Ammon's horn (tissue), 1 donor: ENCODE measurements around the gene ABLIM2.
A peak's percentile ranks its signal among the peaks of the same experiment; 100 is the strongest.

Experiments
- DNase-seq: peaks from one replicate; pipeline ENCODE4 v3.0.0-alpha.2; 2016; ENCODE audit warnings: low spot score

The ABLIM2 gene

DNA sequence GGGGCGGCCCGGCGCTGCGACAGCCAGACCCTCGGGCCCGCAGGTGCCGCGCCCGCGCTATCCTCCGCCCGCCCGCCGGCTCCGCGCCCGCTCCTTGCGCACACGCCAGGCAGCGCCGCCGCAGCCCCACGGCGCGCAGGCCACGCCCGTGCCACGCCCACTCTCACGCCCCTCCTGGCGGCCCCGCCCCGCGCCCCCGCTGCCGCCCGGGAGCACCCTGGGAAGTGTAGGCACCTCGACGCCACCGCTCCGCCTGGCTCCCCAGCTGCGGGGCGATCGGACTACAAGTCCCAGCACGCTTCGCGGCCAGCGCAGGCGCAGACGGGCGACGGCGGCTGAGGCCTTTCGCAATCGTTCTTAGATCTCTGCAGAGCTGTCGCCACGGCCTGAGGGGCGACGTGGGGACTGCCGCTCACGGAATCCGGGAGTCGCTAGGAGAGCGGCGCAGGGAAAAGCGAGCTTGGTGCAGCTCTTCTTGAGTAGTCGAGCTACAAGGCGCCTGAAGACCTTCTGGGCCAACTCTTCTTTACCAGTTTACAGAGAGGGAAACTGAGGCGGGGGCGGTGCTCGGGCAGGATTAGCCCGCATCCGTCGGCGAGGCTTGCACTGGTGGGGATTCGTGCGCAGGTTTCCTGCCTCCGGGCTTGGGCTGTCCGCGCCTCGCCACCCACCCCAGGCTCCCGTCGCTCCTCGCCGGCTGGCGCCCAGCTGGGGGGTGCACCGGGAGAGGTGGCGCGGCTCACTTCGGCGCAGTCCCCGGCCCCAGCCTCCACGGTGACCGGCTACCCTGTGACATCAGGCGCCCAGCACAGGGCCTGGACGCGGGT lies at the start of gene ABLIM2:
ABLIM2 (minus strand) TSS at position 104 of the 827 bp plus-strand sequence. CDS start 124 bp downstream, outside the sequence.
- peak; percentile 99 for DNase-seq

DNA sequence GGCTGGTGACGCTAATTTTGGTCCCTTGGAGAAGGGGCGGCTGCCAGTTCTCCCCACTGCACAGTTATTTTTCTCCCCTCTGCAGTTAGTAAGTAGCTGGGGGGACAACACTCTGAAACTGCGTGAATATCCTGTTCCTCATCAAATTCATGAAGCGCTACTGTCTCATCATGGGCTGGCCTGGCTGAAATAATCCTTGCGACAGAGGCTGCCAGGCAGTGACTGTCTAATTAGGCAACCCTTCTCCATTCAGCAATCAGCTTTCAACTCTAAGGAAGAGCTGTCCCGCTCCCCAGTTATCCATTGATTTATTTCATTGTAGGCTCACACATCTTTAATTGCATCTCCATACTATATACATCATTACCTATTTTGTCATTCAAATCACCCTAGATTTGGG lies 48.7 kb upstream of the ABLIM2 start:
- DNase-seq: no peak

DNA sequence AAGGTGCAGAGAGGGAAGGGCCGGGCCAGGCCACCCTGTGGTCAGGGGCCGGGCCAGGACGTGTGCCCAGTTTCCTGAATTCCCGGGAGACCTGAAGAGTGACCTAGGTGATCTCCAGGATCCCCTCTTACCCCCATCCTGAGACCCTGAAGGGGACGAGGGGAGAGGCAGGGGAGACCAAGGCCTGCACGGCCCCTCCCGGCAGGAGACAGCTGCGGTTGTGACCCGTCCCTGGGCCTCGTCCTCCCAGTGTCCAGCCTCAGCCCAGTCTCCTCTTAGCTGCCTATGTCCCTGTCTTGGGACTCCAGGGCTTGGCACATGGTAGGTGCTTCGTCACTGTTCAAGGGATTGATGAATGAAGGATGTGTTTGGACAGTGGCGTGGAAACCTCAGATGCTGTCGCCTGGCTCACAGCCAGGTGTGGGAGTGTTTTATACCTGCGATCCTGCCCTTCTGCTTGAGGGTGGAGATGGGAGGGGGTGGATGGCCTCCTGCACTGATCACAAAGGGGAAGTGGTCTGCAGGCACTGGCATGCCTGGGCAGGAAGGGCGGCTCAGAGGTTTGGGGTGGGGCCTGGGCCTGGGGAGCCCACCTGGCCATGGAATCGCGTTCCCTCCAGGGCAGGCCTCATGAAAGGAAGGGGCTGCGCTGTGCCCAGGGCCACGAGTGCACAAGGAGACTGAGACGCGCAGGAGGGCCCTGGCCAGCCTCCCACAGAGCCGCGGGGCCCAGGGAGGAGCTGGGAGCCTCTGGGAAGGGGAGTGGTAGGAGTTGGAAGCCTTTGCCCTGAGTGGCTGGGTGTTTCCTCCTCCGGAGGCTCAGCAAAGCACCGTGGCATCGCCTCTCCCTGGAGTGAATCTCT lies 47.4 kb upstream of the ABLIM2 start:
- no peak for DNase-seq

DNA sequence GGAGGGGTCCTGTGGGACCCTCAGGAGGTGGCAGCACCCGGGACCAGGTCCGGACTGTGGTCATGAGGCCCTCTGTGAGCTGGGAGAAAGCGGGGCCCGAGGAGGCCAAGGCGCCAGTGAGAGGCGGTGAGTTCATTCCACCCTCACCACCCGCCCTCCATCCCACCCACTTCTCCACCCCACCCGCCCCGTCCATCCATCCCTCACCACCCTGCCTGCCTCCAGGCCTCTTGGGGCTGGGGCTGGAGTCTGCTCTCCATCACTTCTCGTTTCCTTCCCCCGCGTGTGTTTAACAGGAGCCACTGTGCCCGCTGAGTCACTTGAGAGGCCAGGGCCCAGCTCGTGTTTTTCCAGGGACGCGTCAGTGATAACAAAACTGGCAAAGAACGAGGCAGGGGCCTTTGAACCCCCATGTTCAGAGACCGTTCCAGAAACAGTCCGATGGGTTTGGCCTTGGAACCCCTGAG lies 46.7 kb upstream of the ABLIM2 start:
- no peak for DNase-seq

DNA sequence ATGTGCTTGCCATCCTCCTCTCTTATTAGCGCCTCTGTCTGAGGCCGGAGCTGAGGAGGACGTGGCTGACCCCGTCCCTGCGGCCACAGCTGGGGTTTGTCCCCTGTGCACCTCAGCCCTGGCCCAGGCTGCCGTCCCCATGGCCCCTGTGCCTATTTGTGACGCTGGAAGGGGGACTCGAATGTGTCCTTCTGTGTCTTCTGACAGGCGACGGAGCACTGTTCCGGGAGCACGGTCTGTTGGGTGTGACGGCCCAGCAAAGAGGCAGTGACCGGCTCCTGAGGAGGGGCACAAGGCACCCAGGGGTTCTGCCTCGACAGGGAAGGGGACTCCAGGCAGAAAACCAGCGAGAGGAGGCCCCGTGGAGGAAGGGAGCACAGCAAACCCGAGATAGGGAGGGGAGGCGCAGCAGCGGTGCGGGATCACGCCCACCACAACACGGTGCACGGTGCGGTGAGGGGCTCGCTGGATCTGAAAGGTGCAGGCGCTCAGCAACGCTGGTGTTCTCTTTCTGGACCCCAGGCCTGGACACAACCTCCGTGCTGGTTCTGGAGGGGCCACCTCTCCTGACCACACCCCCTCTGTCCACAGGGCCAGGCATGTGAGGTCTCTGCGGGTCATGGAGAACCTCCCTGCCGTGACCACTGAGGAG lies 46.1 kb upstream of the ABLIM2 start:
- no peak for DNase-seq

DNA sequence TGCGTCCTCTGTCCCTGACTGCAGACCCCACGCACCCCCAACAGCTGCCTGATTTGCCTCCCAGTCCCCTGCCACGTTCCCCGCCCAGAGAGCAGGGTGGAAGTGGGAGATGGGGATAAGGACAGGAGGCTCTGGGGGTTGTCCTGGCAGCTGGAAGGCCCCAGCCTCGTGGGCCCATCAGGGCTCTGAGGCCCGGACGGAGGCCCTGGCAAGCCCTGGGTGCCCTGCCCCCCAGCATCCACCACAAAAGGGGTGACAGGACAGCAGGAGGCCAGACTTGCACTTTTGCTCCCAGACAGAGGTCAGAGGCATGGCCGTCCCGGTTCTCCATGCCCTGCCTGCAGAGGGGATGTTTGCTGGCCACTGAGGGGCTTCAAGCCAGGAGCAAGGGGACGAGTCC lies 45.2 kb upstream of the ABLIM2 start:
- no peak for DNase-seq

DNA sequence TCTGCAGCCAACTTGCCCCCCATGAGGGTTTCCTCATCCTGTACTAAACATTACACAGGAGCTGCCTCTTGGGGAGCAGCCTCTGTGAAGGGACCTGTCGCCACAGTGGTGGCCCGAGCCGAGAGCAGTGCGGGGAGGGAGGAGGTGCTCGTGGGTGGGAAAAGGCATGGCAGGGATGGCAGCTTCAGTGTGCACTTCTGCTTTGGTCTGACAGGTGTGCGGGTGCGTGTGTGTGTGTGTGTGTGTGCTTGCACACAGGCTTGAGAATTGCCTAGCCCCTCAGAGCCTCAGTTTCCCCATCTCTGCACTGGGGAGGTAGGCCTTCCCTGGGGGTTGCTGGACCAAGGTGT lies 44.4 kb upstream of the ABLIM2 start:
- no peak for DNase-seq

DNA sequence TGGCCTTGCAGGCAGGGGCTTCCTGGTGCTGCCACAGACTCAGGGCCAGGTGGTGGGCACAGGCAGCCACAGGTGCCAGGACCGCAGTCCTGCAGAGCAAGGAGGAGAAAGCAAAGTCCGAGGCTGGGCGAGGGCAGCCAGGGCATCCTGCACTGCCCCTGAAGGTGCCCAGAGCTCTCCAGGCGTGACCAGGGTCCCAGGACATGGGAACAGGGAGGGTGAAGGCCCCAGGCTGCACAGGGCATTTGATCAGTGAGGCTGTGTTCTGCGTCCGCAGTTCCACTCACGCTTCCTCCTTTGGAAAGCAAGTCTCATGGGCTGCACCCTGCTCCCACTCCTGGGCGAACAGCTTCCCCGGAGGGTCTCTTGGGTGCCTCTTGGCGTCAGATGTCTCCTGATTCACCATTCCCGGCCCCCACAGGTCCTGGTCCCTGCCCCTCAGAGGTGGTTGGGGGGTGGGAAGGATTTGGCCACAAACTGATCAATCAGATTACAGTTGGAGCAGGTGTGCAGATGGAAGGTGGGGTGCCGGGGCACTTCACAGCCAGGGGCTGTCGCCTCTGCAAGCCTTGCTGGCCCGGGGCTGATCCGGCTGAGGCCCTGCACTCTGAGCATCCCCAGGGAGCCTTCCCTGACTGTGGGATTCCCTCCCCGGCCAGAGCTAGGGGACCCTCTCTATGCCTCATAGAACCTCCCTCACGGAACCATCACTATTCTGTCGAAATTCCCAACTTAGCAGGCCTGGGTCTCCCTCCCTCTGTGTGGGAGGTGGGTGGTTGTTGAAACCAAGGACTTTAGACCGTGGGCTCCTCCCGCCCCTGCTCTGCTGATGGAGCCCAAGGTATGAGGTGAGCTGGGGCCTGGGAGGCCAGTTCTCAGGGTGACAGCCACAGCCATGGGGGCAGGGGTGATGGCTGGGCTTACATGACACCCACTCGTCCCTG lies 43.8 kb upstream of the ABLIM2 start:
- DNase-seq: no peak

DNA sequence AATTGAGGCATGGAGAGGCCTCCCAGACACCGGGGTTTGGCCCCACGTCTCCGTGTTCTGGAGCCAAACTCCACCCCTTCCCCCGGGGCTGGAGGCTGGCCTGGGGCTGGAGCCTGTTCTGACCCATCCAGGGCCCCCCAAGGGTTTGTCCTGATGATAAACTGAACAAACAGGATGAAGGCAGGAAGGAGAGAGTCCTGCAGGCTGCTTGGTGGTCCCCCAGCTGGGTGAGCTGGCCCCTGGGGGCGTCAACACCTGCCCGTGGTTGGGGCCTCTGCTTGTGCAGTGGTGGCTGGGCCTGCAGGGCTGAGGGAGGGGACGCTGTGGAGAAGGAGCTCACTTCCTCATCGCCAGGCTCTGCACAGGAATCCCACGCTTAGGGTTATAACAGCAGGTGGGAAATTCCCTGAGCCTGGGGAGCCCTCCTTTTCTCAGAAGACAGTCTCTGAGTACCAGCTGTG lies 42.7 kb upstream of the ABLIM2 start:
- DNase-seq: no peak

DNA sequence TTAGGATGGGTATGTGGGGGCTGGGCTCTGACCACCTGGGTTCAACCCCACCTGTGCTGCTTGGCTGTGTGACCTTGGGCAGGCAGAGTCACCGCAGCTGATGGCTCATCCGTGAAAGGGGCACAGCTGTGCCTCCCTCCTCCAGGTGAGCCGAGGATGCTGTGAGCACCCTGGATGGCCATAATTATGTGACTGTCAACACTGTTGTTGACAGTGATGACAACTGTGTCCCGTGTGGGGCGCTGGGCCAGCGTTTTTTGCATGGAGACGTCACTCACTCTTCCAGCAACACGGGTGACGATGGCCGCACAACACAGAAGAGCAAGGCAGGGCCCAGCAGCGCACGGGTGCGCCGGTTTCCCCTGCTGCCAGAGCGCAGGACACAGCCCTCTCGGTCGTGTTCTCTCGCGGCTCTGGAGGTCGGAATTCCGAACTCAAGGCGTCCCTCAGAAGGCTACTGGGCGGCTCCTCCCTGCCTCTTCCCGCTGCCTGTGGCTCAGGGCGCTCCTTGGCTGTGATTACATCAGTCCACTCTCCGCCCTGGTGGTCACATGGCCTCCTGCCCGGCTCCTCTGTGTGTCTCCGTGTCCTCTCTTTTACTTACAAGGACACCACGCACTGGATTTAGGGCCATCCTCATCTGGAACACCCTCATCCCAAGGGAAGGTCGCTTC lies 41.8 kb upstream of the ABLIM2 start:
- peak; percentile 57 for DNase-seq

DNA sequence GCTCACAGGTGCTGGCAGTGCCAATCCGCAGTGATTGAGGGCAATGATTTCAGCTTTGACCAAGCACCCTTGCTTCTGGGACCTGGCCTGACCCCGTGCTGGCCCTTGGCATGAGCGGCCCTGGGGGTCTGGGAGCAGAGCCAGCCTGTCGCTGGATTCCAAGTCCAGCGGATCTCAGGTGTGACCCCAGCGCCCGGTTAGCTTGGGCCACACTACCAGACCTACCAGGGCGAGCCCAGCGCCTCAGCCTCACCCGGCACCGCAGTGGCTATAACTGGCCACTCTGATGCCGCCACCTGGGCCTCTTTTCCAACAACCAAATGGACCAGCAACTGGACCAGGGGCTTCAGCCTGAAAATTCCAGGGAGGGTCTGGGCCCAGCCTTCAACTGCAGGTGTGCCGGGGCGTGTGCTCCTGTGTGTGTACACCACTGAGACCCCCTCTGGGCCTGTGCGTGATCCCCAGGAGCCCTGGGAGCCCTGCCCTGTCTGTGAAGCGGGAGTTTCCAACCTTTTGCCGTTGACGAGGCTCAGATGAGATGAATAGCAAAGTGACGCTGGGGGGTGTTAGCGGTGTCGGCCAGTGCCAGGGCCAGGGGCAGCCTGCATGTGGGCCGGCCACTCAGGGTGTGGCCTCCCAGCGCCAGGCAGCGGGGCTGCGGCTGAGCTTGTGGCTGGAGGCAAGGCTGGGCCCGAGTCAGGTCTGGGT lies 41.1 kb upstream of the ABLIM2 start:
- no peak for DNase-seq

DNA sequence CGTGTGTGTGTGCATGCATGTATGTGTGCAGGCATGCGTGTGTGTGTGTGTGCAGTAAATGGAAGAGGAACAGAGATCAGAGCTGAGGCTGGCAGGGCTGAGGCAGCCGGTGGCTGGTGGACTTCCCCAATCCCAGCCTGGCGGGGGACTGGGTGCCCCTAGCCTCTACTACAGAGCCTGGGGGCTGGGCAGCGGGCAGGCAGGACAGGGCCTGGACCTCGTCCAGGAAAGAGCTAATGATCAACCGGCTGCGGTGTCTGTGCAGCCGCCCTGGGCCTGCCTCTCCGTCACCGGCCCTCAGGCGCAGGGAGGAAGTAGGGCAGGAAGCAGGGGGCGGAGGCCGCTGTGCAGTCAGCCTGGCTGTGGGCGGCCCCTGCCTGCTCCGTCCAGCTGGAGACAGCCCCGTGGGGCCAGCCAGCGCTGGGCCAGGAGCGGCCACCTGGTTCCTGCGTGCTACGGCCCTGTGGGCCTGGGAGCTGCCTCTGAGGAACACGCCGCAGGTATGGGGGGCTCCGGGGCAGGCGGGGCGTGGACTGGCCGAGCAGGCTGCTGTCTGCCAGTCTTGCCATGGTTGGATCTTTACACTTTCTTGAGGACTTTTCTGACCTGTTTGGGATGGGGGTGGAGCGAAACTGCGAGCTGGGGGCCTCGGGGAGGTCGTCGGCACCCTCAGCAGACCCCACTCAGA lies 40.4 kb upstream of the ABLIM2 start, which contains the start of gene SH3TC1:
SH3TC1 (plus strand) TSS at position 385 of the 688 bp plus-strand sequence. CDS start 5,905 bp downstream, outside the sequence.
- DNase-seq: peak; percentile 88

DNA sequence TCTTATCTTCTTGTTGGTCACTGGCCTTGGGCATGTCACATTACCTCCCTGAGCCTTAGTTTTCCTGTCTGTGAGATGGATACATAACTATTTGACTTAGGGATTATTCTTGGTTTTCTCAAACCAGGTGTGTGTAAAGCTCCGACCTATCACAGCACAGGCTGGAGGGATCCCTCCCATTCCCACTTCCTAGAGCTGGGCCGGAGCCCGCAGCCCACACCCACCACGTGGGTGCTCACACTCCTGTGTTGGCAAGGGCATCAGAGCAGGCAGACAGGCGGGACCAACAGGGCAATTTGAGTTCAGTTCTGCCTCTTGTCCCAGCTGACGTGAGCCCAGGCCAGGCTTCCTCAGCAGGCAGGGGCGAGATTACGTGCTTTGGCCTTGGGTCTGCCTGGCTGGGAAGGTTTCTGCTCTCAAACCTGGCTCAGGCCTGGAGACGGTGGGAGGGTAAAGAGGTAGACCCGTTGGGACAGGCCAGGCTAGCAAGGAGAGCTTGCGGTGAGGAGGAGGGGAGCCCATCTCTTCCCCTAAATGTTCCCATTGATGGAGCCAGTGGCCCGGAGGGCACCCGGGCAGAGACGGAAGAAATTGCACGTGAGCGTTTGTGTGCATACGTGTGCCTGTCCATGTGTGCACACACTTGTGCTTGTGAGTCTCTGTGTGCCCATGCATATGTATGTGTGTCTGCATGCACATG lies 39.7 kb upstream of the ABLIM2 start:
- no peak for DNase-seq

DNA sequence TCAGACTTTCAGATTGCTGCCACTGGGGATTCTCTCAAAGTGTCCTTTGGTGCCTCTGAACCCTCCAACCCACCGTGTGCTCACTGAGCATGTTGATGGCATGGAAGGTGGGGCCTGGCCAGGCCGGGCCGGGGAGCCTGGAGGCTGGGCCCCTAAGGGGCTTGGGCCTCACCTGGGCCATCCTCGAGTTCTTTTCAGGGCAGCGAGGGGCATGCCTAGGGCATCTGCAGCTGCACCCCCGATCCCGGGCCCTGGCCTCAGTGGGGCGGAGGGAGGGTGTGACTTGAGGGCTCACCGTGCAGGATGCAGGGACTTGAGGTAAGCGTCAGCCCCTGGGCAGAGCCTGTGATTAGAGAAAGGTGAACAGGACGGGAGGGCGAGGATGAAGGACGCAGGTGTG lies 38.9 kb upstream of the ABLIM2 start:
- DNase-seq: no peak

DNA sequence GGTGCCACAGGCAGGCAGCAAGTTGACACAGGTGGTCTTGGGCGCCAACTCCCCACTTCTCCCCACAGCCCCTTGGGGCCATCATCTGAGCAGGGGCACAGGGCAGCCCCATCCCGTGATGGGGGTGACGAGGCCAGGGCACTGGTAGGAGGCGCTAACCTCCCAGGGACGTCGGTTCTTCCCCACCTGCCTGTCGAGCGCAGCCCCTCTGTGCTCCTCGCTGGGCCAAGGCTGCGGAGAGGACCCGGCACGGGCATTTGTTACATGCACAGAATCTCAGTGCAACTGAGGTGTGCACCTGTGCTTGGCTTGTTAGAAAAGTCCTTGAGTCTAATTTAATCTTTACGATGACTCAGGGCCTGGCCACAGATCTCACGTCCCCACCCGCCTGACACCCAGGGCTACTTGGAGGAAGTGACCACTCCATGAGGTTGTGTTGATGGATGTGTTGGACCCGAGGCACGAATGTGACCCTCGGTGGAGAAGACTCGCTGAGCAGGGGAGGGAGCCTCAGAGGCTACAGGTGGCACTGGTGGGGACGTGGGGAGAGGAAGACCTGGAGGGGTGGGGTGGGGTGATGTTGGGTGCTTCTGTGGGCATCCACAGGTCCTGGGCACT lies 37.3 kb upstream of the ABLIM2 start:
- DNase-seq: no peak

DNA sequence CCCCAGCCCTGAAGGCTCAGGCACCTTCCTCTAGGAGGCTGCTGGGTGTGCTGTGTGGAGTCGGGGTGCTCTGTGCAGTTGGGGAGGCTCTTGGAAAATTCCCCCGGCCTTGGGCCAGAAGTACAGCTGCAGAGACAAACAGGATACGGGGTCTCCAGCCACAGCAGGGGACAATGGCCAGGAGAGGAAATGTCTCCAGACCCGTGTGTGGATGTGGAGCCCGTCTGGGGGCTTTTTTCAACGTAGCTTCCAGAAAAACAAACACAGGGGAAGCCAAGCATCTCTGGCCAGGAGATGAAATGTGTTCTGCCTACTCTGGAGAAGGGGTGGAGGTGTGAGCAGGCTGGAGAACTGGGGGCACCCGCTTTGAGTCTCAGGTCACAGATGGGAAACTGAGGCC lies 36.8 kb upstream of the ABLIM2 start:
- no peak for DNase-seq

DNA sequence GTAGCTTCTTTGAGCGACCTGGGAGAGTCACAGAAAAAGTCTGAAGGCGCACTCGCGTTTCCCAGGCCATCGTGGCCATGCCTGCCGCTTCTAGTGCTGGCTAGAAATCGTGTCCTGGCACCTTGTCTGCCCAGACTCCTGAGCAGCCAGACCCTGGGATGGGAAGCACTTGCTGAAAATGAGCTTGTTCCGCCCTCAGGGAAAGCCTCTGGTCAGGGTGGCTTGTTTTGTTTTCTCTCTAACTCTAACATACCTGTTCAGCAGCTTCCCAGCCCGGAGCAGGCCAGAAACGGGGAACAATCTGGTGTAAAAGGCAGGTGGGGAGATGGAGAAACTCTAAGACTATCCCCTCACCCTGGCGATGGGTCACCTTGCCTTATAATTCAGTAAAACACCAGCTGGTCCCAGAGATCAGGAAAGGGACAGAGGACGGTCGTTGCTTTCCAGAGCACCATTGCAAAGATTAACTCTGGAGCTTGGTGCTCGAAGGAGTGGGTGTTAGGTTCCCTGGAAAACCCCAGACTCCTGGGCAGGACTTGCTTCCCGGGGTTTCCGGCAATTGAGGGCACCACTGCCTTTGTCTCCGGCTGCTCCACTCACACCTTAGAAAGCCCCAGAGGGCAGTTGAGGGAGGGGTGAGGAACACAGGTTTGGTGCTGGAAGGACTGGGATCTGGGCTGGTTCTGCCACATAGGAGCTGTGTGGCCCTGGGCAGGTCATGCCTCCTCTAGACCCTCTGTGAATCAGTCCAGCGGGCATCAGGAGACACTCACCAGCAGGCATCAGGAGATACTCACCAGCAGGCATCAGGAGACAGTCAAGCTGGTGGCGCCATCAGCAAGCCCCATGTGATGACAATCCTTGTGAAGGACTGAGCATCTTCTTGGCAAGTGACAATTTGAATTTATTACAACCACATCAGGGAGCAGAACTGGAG lies 36.0 kb upstream of the ABLIM2 start:
- DNase-seq: no peak
